OCI-LY1 (cell line): Measurements from ENCODE around the gene ARHGAP9.
"Not testable (repeated sequence)": the region's sequence is repeated elsewhere in the genome, so short reads cannot be mapped to it uniquely, and the experiment has no call there.

ENCODE experiments used
- H2AFZ ChIP-seq: fragments of 200-600 bp; sonication (generic), shearing (Covaris generic); 2 replicates; pipeline ENCODE4 v1.6.0; 2014; ENCODE audit warnings: antibody characterized with exemption, mild to moderate bottlenecking, low read length
- H3F3A ChIP-seq: fragments of 200-600 bp; sonication (generic), shearing (Covaris generic); 2 replicates; pipeline ENCODE4 v1.6.0; 2014; ENCODE audit warnings: mild to moderate bottlenecking, antibody characterized with exemption, low read length, moderate library complexity; ENCODE audit not compliant: insufficient read depth
- H3K27ac ChIP-seq: fragments of 200-600 bp; sonication (generic); 2 replicates; pipeline ENCODE4 v1.5.1; 2014; ENCODE audit warnings: low read length, mixed run types, mild to moderate bottlenecking, low read depth; ENCODE audit not compliant: poor library complexity, severe bottlenecking
- H3K27me3 ChIP-seq: fragments of 200-600 bp; sonication (generic); 2 replicates; pipeline ENCODE4 v1.6.0; 2014; ENCODE audit warnings: antibody characterized with exemption, mild to moderate bottlenecking, low read length, moderate library complexity; ENCODE audit not compliant: insufficient read depth
- H3K36me3 ChIP-seq: fragments of 200-600 bp; sonication (generic); 2 replicates; pipeline ENCODE4 v1.6.1; 2014; ENCODE audit warnings: mild to moderate bottlenecking, antibody characterized with exemption, low read length, moderate library complexity, mixed read lengths; ENCODE audit not compliant: insufficient read depth
- H3K4me1 ChIP-seq: fragments of 200-600 bp; sonication (generic); 2 replicates; pipeline ENCODE4 v1.5.1; 2014; ENCODE audit warnings: mild to moderate bottlenecking, low read length, moderate library complexity; ENCODE audit not compliant: insufficient read depth, severe bottlenecking
- H3K4me2 ChIP-seq: fragments of 200-600 bp; sonication (generic), shearing (Covaris generic); 2 replicates; pipeline ENCODE4 v1.6.1; 2014; ENCODE audit warnings: low read length
- H3K4me3 ChIP-seq: fragments of 200-600 bp; sonication (generic); 2 replicates; pipeline ENCODE4 v1.5.1; 2014; ENCODE audit warnings: low read length, low read depth, mild to moderate bottlenecking, mixed read lengths; ENCODE audit not compliant: poor library complexity, severe bottlenecking
- H3K79me2 ChIP-seq: fragments of 200-600 bp; shearing (Covaris generic); 2 replicates; pipeline ENCODE4 v1.6.1; 2016; ENCODE audit warnings: mixed run types, low read length, mixed read lengths; ENCODE audit not compliant: insufficient read depth
- H3K9ac ChIP-seq: fragments of 200-600 bp; sonication (generic), shearing (Covaris generic); 2 replicates; pipeline ENCODE4 v1.6.1; 2014; ENCODE audit warnings: mild to moderate bottlenecking, low read length, mixed read lengths
- H3K9me2 ChIP-seq: fragments of 200-600 bp; sonication (generic), shearing (Covaris generic); 2 replicates; pipeline ENCODE4 v1.6.1; 2014; ENCODE audit warnings: low read depth, mild to moderate bottlenecking, low read length, mixed read lengths
- H3K9me3 ChIP-seq: fragments of 200-600 bp; shearing (Covaris generic); 2 replicates; pipeline ENCODE4 v1.6.1; 2014; ENCODE audit warnings: low read length, mixed read lengths
- H4K20me1 ChIP-seq: fragments of 200-600 bp; sonication (generic), shearing (Covaris generic); 2 replicates; pipeline ENCODE4 v1.6.0; 2016; ENCODE audit warnings: mild to moderate bottlenecking, low read length; ENCODE audit not compliant: insufficient read depth
- CTCF ChIP-seq: fragments of 200-600 bp; sonication (generic), shearing (Covaris generic); IDR thresholded peaks from 2 replicates; pipeline ENCODE4 v1.5.1; 2017; ENCODE audit warnings: mild to moderate bottlenecking, antibody characterized with exemption, low read length, moderate library complexity, mixed read lengths
- EZH2 ChIP-seq: fragments of 200-600 bp; sonication (generic), shearing (Covaris generic); IDR thresholded peaks from 2 replicates; pipeline ENCODE4 v1.8.0; 2017; ENCODE audit warnings: borderline replicate concordance, mixed run types, mild to moderate bottlenecking, antibody characterized with exemption, low read length, moderate library complexity, mixed read lengths

Gene ARHGAP9

GRCh38 chr12:57428965-57429364, 50.7 kb downstream of the ARHGAP9 start:
- H3K4me3 ChIP-seq = peak overlapping the region; percentile 78

GRCh38 chr12:57426948-57427347, 52.7 kb downstream of the ARHGAP9 start:
- H3K36me3 ChIP-seq, H3F3A ChIP-seq, H4K20me1 ChIP-seq, H3K9ac ChIP-seq, H3K9me3 ChIP-seq, H3K27ac ChIP-seq, H3K4me3 ChIP-seq, H3K4me2 ChIP-seq, H2AFZ ChIP-seq, H3K27me3 ChIP-seq, H3K9me2 ChIP-seq: not testable (repeated sequence)
- Histone ChIP-seq H3K79me2 (peaks cover 21% of the 10 kb centered on the region), H3K4me1 (peaks cover 31% of the 10 kb centered on the region)

More at GRCh38 chr12:57428965-57429364, 50.7 kb downstream of the ARHGAP9 start:
- H3K9me3 ChIP-seq = no peaks in the 10 kb centered on the region
- peak overlapping the region; percentile 60 for H3K27ac ChIP-seq
- no peaks in the 10 kb centered on the region for H3F3A ChIP-seq
- no peak for TF ChIP-seq CTCF
- no peak for TF ChIP-seq EZH2
- H3K79me2 ChIP-seq = peaks cover 21% of the 10 kb centered on the region
- no peaks in the 10 kb centered on the region for H3K27me3 ChIP-seq
- H2AFZ ChIP-seq = no peak overlapping the region
- peaks cover 35% of the 10 kb centered on the region for H3K4me1 ChIP-seq
- no peaks in the 10 kb centered on the region for H4K20me1 ChIP-seq
- H3K9ac ChIP-seq = peak overlapping the region; percentile 85
- H3K36me3 ChIP-seq = 0 out of 2 replicates have a peak, but pooled peaks cover 4% of the 10 kb centered on the region
- no peaks in the 10 kb centered on the region for H3K9me2 ChIP-seq
- H3K4me2 ChIP-seq = peak overlapping the region; percentile 87
